AG09309 (cell line): ENCODE measurements around the gene PABPC1L.
A peak's percentile ranks its signal among the peaks of the same experiment; 100 is the strongest.

Experiments used
- DNase-seq: peaks from one replicate; pipeline ENCODE4 v3.0.0-alpha.2; 2010; ENCODE audit warnings: low read depth
- H3K4me3 ChIP-seq: 2 replicates; pipeline ENCODE4 v1.5.1; 2011; ENCODE audit warnings: mild to moderate bottlenecking, low read depth, low read length, moderate library complexity; ENCODE audit not compliant: control insufficient read depth
- CTCF ChIP-seq: IDR thresholded peaks from 2 replicates; pipeline ENCODE4 v1.5.1; 2011; ENCODE audit warnings: mild to moderate bottlenecking, low read depth, low read length, inconsistent platforms; ENCODE audit not compliant: insufficient read depth, control insufficient read depth; ENCODE audit errors: missing control alignments

The PABPC1L gene

GRCh38 chr20:44970243-44970757 is 60.4 kb downstream of the PABPC1L start:
- no peak for DNase-seq
- TF ChIP-seq CTCF: no peak
- no peak overlapping the region for H3K4me3 ChIP-seq

GRCh38 chr20:44973053-44973452 is 63.2 kb downstream of the PABPC1L start:
- peak; percentile 81 for DNase-seq
- H3K4me3 ChIP-seq: no peak overlapping the region
- TF ChIP-seq CTCF: no peak

- no peak for TF ChIP-seq CTCF
- H3K4me3 ChIP-seq: no peak overlapping the region
- no peak for DNase-seq
Measured at GRCh38 chr20:44976698-44977097, 66.8 kb downstream of the PABPC1L start.

- no peak for DNase-seq
- no peak overlapping the region for H3K4me3 ChIP-seq
- TF ChIP-seq CTCF: no peak
Measured at GRCh38 chr20:44979090-44979621, 69.3 kb downstream of the PABPC1L start.

- H3K4me3 ChIP-seq: no peak overlapping the region
- no peak for TF ChIP-seq CTCF
- DNase-seq: no peak
Measured at GRCh38 chr20:44981736-44982406, 72.0 kb downstream of the PABPC1L start.

GRCh38 chr20:44983093-44983674 is 73.3 kb downstream of the PABPC1L start:
- no peak for TF ChIP-seq CTCF
- DNase-seq: no peak
- no peak overlapping the region for H3K4me3 ChIP-seq
